Panc1 (cell line): ENCODE data around the gene CYP8B1. TPM values are rescaled to one million over a fixed set of nuclear protein-coding genes. Genes with fewer than 3 reads are reported as not detected.

Experiments used
- ATAC-seq: fragments of 200-7000 bp; cut with Tn5 transposase; 2 replicates; pipeline ENCODE4 v1.9.1; 2020; ENCODE audit warnings: mild to moderate bottlenecking, moderate library complexity
- BruUV-seq: library from RNA; stranded (reverse); fragments of 400-500 nt; replicated peaks from 2 replicates; lab custom pipeline; 2021; lab: Mats Ljungman, UMichigan
- CTCF ChIA-PET: fragments of 300-600 bp; sonication (Branson Sonifier 250); formaldehyde crosslinking; loops from one replicate; lab custom pipeline; 2022; ENCODE audit warnings: antibody characterized with exemption; lab: Charles Lee
- POLR2A ChIA-PET: fragments of 300-600 bp; sonication (Branson Sonifier 250); formaldehyde crosslinking; loops from one replicate; lab custom pipeline; 2022; ENCODE audit warnings: antibody characterized with exemption; lab: Charles Lee
- DNase-seq: peaks from one replicate; pipeline ENCODE4 v3.0.0-alpha.2; 2010; ENCODE audit warnings: low read depth, low spot score
- H3K27ac ChIP-seq: 2 replicates; pipeline ENCODE4 v1.5.1; 2011; ENCODE audit warnings: mild to moderate bottlenecking, low read length, inconsistent platforms
- H3K27me3 ChIP-seq: fragments of 200-500 bp; sonication (Bioruptor generic); 2 replicates; pipeline ENCODE4 v1.6.0; 2014; ENCODE audit warnings: low read length, inconsistent platforms; ENCODE audit not compliant: control insufficient read depth, insufficient read depth
- H3K36me3 ChIP-seq: fragments of 200-500 bp; sonication (Bioruptor generic); 2 replicates; pipeline ENCODE4 v1.5.1; 2014; ENCODE audit warnings: inconsistent platforms, mild to moderate bottlenecking, low read length, moderate library complexity; ENCODE audit not compliant: control insufficient read depth, insufficient read depth
- H3K4me1 ChIP-seq: 2 replicates; pipeline ENCODE4 v1.5.1; 2011; ENCODE audit warnings: inconsistent platforms, mild to moderate bottlenecking, low read length, moderate library complexity; ENCODE audit not compliant: control insufficient read depth, insufficient read depth
- H3K4me3 ChIP-seq, 2 experiments: 2 replicates each; pipeline ENCODE4 v1.5.1; 2011 to 2012; ENCODE audit warnings: low read depth in 2 of 2, low read length in 2 of 2, mild to moderate bottlenecking in 2 of 2, inconsistent platforms in 1 of 2, moderate library complexity in 1 of 2
- H3K9me3 ChIP-seq: fragments of 200-500 bp; sonication (Bioruptor generic); 2 replicates; pipeline ENCODE4 v1.5.1; 2014; ENCODE audit warnings: low read depth, mild to moderate bottlenecking, inconsistent platforms, low read length, moderate library complexity; ENCODE audit not compliant: control insufficient read depth, insufficient read depth
- POLR2AphosphoS5 ChIP-seq: IDR thresholded peaks from 2 replicates; pipeline ENCODE4 v1.6.1; 2012; ENCODE audit warnings: mild to moderate bottlenecking, low read depth, low read length, moderate library complexity
- SIN3A ChIP-seq: IDR thresholded peaks from 2 replicates; pipeline ENCODE4 v1.6.1; 2012; ENCODE audit warnings: low read depth, mild to moderate bottlenecking, low read length, moderate library complexity, borderline replicate concordance; ENCODE audit not compliant: insufficient read depth
- TCF7L2 ChIP-seq: IDR thresholded peaks from 2 replicates; pipeline ENCODE4 v1.6.1; 2011; ENCODE audit warnings: mild to moderate bottlenecking, low read depth, low read length, inconsistent platforms
- in situ Hi-C: cut with HindIII; loops from 2 replicates; pipeline ENCODE4 v1.10.0; 2016; ENCODE audit warnings: low sequenced_read_pairs, low pct_unique_long_range_greater_than_20kb
- intact Hi-C: fragments of 100-400 bp; cut with micrococcal nuclease; formaldehyde crosslinking; loops from one replicate; pipeline ENCODE4 v1.10.0; 2022; ENCODE audit not compliant: unreplicated experiment
- total RNA-seq: library from RNA; stranded (reverse); gene quantifications from one replicate; pipeline ENCODE4 v1.2.1, GENCODE V29; 2021; ENCODE audit not compliant: unreplicated experiment
- TF ChIP-seq, protein P1 (sequence below), 2 experiments: IDR thresholded peaks; 2 replicates each; pipeline ENCODE4 v1.6.1; 2011 to 2012; ENCODE audit warnings: low read depth in 2 of 2, control low read depth in 1 of 2, low read length in 1 of 2, mild to moderate bottlenecking in 1 of 2, moderate library complexity in 1 of 2; ENCODE audit not compliant: insufficient read depth in 1 of 2
- TF ChIP-seq, protein P2 (sequence below): fragments of 450-650 bp; IDR thresholded peaks from 2 replicates; pipeline ENCODE4 v1.5.1; 2017; ENCODE audit warnings: mild to moderate bottlenecking

The CYP8B1 gene
- total RNA-seq, 1 experiment from 2014 or later = 0.08 TPM

DNA sequence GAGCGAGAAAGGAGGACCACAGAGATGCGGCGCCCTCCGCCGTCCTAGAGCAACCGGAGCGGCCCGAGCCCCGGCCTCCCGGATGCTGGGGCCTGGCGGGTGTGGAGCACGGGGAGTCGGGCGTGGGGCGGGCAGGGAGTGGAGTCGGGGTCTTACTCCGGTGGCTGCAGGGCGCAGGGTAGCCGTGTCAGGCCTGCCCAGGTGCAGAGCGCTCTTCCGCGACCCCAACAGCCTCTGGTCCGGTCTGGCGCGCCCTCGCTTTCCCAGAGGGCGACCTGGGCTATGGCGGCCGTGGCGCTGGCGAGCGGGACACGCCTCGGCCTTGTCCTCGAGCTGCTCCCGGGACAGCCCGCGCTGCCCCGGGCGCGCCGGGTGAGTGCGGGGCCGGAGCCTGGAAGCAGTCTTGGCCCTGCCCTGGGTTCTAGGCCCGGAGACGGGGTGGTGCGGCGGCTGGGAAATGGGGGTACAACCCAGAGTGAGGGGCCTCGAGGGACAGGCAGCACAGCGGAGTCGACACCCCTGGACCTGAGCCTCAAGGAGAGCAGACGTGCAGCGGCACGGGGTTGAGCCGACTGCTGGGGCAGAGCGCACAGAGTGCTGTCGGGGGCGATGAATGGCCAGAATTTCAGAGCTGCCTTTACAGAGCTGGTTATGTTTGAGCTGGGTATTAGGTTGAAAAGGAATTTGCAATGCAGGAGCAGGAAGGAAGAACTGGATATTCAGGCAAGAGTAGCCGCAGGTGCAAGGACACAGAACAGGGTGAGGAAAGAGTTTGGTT, 30.6 kb upstream of the CYP8B1 start, which contains the start of gene ZNF662:
ZNF662 (plus strand) TSS at position 73 of the 778 bp plus-strand sequence. CDS start 1,973 bp downstream, outside the sequence.
- CTCF ChIA-PET = no interaction called here
- BruUV-seq = no TSS peak
- no peak for DNase-seq

DNA sequence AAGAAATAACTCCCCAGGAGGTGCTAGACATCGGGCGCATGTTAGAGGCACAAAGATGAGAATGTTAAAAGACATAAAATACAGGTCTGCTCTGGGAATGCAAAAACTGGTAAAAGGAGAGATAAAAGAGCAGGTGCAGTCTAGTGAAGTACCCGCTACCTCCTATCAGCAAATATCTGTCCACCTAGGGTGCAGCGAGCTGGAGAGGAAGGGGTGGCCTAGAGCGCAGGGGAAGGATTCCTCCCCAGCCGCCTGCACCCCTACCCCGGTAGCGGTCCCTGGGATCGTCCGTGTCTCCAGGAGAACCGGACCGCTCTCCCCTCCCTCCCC, 30.0 kb upstream of the CYP8B1 start:
- no peaks in the 10 kb centered on the region for H3K4me1 ChIP-seq
- no peaks in the 10 kb centered on the region for H3K36me3 ChIP-seq
- no peak overlapping the region for H3K4me3 ChIP-seq
- no peak for ATAC-seq
- POLR2A ChIA-PET = no interaction called here
- H3K27ac ChIP-seq = no peak overlapping the region
- BruUV-seq = no TSS peak
- peaks cover 2% of the 10 kb centered on the region for H3K27me3 ChIP-seq
- H3K9me3 ChIP-seq = no peaks in the 10 kb centered on the region
- TF ChIP-seq, protein P1, sequence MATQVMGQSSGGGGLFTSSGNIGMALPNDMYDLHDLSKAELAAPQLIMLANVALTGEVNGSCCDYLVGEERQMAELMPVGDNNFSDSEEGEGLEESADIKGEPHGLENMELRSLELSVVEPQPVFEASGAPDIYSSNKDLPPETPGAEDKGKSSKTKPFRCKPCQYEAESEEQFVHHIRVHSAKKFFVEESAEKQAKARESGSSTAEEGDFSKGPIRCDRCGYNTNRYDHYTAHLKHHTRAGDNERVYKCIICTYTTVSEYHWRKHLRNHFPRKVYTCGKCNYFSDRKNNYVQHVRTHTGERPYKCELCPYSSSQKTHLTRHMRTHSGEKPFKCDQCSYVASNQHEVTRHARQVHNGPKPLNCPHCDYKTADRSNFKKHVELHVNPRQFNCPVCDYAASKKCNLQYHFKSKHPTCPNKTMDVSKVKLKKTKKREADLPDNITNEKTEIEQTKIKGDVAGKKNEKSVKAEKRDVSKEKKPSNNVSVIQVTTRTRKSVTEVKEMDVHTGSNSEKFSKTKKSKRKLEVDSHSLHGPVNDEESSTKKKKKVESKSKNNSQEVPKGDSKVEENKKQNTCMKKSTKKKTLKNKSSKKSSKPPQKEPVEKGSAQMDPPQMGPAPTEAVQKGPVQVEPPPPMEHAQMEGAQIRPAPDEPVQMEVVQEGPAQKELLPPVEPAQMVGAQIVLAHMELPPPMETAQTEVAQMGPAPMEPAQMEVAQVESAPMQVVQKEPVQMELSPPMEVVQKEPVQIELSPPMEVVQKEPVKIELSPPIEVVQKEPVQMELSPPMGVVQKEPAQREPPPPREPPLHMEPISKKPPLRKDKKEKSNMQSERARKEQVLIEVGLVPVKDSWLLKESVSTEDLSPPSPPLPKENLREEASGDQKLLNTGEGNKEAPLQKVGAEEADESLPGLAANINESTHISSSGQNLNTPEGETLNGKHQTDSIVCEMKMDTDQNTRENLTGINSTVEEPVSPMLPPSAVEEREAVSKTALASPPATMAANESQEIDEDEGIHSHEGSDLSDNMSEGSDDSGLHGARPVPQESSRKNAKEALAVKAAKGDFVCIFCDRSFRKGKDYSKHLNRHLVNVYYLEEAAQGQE (IDR thresholded peaks at IDR 0.05; ENCODE audit: insufficient read depth in 1 of 2, low read depth in 2 of 2, low read length in 1 of 2) = no peak
- no peak for TF ChIP-seq POLR2AphosphoS5
- TF ChIP-seq, protein P2, sequence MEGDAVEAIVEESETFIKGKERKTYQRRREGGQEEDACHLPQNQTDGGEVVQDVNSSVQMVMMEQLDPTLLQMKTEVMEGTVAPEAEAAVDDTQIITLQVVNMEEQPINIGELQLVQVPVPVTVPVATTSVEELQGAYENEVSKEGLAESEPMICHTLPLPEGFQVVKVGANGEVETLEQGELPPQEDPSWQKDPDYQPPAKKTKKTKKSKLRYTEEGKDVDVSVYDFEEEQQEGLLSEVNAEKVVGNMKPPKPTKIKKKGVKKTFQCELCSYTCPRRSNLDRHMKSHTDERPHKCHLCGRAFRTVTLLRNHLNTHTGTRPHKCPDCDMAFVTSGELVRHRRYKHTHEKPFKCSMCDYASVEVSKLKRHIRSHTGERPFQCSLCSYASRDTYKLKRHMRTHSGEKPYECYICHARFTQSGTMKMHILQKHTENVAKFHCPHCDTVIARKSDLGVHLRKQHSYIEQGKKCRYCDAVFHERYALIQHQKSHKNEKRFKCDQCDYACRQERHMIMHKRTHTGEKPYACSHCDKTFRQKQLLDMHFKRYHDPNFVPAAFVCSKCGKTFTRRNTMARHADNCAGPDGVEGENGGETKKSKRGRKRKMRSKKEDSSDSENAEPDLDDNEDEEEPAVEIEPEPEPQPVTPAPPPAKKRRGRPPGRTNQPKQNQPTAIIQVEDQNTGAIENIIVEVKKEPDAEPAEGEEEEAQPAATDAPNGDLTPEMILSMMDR = no peak
- no peak for TF ChIP-seq TCF7L2
- TF ChIP-seq SIN3A = no peak
- DNase-seq = no peak
- CTCF ChIA-PET = no interaction called here
- in situ Hi-C loops = no loop called here
- intact Hi-C loops = no loop called here

More for the DNA sequence above, 30.6 kb upstream of the CYP8B1 start, which contains the start of gene ZNF662:
- peaks cover 2% of the 10 kb centered on the region for H3K27me3 ChIP-seq
- ATAC-seq = no peak
- intact Hi-C loops (no loop called here), in situ Hi-C loops (no loop called here)
- POLR2A ChIA-PET = no interaction called here
- no peak for TF ChIP-seq TCF7L2
- no peaks in the 10 kb centered on the region for H3K36me3 ChIP-seq
- H3K4me3 ChIP-seq = no peak within 1 kb of the TSS
- H3K27ac ChIP-seq = no peak within 1 kb of the TSS
- H3K9me3 ChIP-seq = no peaks in the 10 kb centered on the region
- H3K4me1 ChIP-seq = no peaks in the 10 kb centered on the region

DNA sequence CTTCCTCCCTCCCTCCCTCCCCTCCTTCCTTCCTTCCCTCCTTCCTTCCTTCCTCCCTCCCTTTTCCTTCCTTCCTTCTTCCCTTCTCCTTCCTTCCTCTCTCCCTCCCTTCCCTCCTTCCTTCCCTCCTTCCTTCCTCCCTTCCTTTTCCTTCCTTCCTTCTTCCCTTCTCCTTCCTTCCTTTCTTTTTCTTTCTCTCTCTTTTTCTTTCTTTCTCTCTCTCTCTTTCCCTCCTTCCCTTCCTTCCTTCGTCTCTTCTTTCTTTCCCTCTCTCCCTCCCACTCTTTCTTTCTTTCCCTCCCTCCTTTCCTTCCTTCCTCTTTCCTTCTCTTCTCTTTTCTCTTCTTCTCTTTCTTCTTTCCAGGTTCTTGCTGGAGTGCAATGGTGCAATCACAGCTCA, 28.4 kb upstream of the CYP8B1 start:
- in situ Hi-C loops = no loop called here
- CTCF ChIA-PET = no interaction called here

More for the DNA sequence above, 28.4 kb upstream of the CYP8B1 start:
- DNase-seq (no peak), ATAC-seq (no peak)
- peaks cover 2% of the 10 kb centered on the region for H3K27me3 ChIP-seq
- TF ChIP-seq SIN3A (no peak), POLR2AphosphoS5 (no peak), TCF7L2 (no peak)
- TF ChIP-seq, protein P1 (IDR thresholded peaks at IDR 0.05; ENCODE audit: insufficient read depth in 1 of 2, low read depth in 2 of 2, low read length in 1 of 2) = no peak
- TF ChIP-seq, protein P2 = no peak
- no peak overlapping the region for H3K4me3 ChIP-seq
- intact Hi-C loops = no loop called here
- no TSS peak for BruUV-seq
- H3K27ac ChIP-seq = no peak overlapping the region
- POLR2A ChIA-PET = no interaction called here
- no peaks in the 10 kb centered on the region for H3K9me3 ChIP-seq
- H3K36me3 ChIP-seq = no peaks in the 10 kb centered on the region
- no peaks in the 10 kb centered on the region for H3K4me1 ChIP-seq
